Small intestine (tissue), 7 donors: ENCODE results near the gene ANOS1. TPM values are rescaled to one million over a fixed set of nuclear protein-coding genes. Genes with fewer than 3 reads are reported as not detected.

Source experiments
- DNase-seq, 2 donors: peaks; one replicate each; pipeline versions ENCODE4 v3.0.0 to v3.0.0-alpha.2; 2013
- FAIRE-seq: peaks from 2 replicates; lab custom pipeline; 2012; peaks lifted over from hg19 to GRCh38; lab: Jason Lieb, UNC
- H3K27ac ChIP-seq, 3 donors: one replicate each; pipeline ENCODE4 v1.5.1; 2013; ENCODE audit warnings: low read length in 2 of 3, mild to moderate bottlenecking in 2 of 3, control low read depth in 1 of 3, inconsistent platforms in 1 of 3, low read depth in 1 of 3, moderate library complexity in 1 of 3
- H3K27me3 ChIP-seq, 3 donors: one replicate each; pipeline ENCODE4 v1.6.1; 2013; ENCODE audit warnings: low read length in 3 of 3, inconsistent platforms in 1 of 3; ENCODE audit not compliant: control insufficient read depth in 3 of 3, insufficient read depth in 3 of 3
- H3K36me3 ChIP-seq, 3 donors: one replicate each; pipeline ENCODE4 v1.6.1; 2013; ENCODE audit warnings: low read length in 3 of 3, inconsistent platforms in 1 of 3, low read depth in 1 of 3, mild to moderate bottlenecking in 1 of 3, moderate library complexity in 1 of 3; ENCODE audit not compliant: control insufficient read depth in 3 of 3, insufficient read depth in 2 of 3
- H3K4me1 ChIP-seq, 3 donors: one replicate each; pipeline ENCODE4 v1.6.1; 2013; ENCODE audit warnings: low read length in 2 of 3, inconsistent platforms in 1 of 3, low read depth in 1 of 3, mild to moderate bottlenecking in 1 of 3, moderate library complexity in 1 of 3; ENCODE audit not compliant: control insufficient read depth in 3 of 3, insufficient read depth in 2 of 3
- H3K4me3 ChIP-seq, 3 donors: one replicate each; pipeline ENCODE4 v1.5.1; 2013; ENCODE audit warnings: low read length in 3 of 3, control low read depth in 1 of 3, inconsistent platforms in 1 of 3, low read depth in 1 of 3, mild to moderate bottlenecking in 1 of 3, moderate library complexity in 1 of 3
- H3K9me3 ChIP-seq, 2 donors: one replicate each; pipeline ENCODE4 v1.6.1; 2013; ENCODE audit warnings: low read depth in 1 of 2, low read length in 1 of 2; ENCODE audit not compliant: control insufficient read depth in 2 of 2, insufficient read depth in 1 of 2
- WGBS, 3 donors: extraction: QIAGEN DNeasy Blood & Tissue Kit; methylation state at CpG; one replicate each; pipeline ENCODE4 v1.1.7; 2013; 5-methylcytosine and 5-hydroxymethylcytosine counted together
- polyA plus RNA-seq, 4 donors: library from polyadenylated mRNA; stranded (reverse) in 3 of 4; unstranded in 1 of 4; fragments of 200-250 nt in 3 of 4; fragments of 120-200 nt in 1 of 4; gene quantifications; one replicate each; pipeline versions ENCODE4 v1.2.1 to v1.2.3, GENCODE V29; 2013
- donor health status: healthy with polysubstance abuse.
- donor health status: control.
- donor health status: control.
- donor health status: Bipolar disorder and iron deficiency.
- donor health status: healthy.

Gene ANOS1
- polyA plus RNA-seq, 4 donors = 0.19 to 0.87 TPM; not detected in 2

DNA sequence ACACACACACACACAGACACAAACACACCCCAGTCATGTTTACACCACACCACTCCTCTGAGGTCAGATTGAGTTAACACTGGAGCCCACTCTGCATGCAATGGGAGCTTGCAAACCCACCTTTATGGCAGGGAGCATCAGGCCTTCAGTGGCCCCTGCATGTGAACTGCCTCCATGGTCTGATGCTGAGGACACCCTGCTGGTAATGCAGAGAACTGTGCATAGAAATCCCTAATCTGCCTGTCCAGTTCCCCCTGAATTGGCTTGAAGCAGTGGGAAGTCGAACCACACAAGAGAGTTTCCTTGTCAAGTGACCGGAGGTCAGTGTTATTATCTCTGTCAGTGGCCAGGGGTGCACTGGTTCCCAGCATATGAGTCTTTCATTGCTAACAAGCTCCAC, 59.8 kb downstream of the ANOS1 start:
- DNase-seq (no peak), FAIRE-seq (no peak)
- Histone ChIP-seq H3K27me3 (no peaks in the 10 kb centered on the region), H3K4me1 (no peaks in the 10 kb centered on the region), H3K9me3 (no peaks in the 10 kb centered on the region), H3K36me3 (no peaks in the 10 kb centered on the region), H3K27ac (no peak overlapping the region), H3K4me3 (no peak overlapping the region)
- 59 to 66% (median 62%) methylated on average over 2 of the region's 2 CpGs for WGBS, 3 donors

DNA sequence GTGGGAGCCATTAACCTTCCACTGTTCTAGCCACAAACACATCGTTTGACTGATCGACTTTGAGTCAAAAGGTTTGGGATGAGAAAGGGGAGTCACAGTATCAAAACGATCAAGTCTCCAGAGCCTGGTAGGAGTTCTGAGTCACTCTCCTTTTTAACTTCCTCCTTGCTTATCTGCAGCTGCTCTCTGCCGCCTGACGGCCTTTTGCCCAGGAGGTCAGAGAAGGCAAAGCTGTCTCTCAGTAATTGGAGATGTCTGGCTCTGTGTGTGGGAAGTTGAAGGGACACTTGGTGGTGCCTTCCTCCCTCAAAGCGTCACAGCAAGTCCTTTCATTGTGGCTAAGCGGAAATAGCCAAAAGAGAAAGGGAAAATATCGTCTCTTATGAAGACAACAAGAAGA, 63.1 kb downstream of the ANOS1 start:
- Histone ChIP-seq H3K36me3 (no peaks in the 10 kb centered on the region), H3K9me3 (no peaks in the 10 kb centered on the region), H3K27ac (no peak overlapping the region), H3K4me3 (no peak overlapping the region), H3K4me1 (no peaks in the 10 kb centered on the region), H3K27me3 (no peaks in the 10 kb centered on the region)
- DNase-seq = peak; percentile 1 to 52
- WGBS, 3 donors = 8 to 31% (median 25%) methylated on average over 8 of the region's 8 CpGs
- FAIRE-seq = no peak

DNA sequence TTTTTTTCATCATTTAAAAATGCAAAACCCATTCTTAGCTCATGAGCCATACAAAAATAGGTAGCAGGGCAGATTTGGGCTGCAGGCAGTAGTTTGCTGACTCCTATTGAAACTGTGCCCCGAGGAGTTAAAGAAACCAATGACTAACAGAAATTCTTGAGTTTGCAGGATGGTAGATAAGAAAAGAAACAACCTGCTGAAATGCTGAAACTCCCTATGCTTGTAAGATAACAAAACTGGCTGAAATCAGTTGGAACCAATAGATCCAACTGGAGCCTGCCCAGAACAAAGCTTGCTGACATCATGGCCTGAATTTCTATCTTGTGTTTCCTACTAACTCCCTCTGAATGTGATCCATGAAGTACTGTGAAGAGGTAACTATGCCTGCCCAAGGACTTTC, 68.6 kb downstream of the ANOS1 start:
- no peak overlapping the region for H3K27ac ChIP-seq
- no peaks in the 10 kb centered on the region for H3K36me3 ChIP-seq
- FAIRE-seq (no peak), DNase-seq (no peak)
- WGBS, 3 donors = 4 to 34% (median 25%) methylated on average over 1 of the region's 1 CpG
- no peaks in the 10 kb centered on the region for H3K27me3 ChIP-seq
- no peaks in the 10 kb centered on the region for H3K4me1 ChIP-seq
- no peaks in the 10 kb centered on the region for H3K9me3 ChIP-seq
- H3K4me3 ChIP-seq = no peak overlapping the region

DNA sequence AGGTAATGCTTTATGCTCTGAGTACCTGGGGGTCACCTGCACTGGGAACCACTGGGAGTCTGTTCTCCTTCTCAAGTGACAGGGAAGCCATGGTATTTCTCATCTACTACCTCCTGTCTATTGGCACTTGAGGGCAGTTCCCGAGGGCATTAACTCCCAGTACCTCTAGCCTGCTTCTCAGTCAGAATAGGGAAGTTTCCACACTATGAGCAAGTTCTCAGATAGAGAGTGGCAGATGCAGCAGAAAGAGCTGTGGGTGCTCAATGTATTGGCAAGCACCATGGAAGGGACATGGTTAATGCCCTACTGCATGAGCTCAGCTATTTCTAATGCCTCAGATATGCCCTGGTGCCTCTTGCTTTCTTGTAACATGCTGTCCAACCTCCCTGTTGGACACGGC, 74.1 kb downstream of the ANOS1 start:
- Histone ChIP-seq H3K4me3 (no peak overlapping the region), H3K4me1 (no peaks in the 10 kb centered on the region), H3K27me3 (no peaks in the 10 kb centered on the region), H3K27ac (no peak overlapping the region), H3K9me3 (no peaks in the 10 kb centered on the region), H3K36me3 (no peaks in the 10 kb centered on the region)
- whole genome bisulfite sequencing, 3 donors = 63 to 87% (median 80%) methylated on average over 2 of the region's 2 CpGs
- FAIRE-seq (no peak), DNase-seq (no peak)

DNA sequence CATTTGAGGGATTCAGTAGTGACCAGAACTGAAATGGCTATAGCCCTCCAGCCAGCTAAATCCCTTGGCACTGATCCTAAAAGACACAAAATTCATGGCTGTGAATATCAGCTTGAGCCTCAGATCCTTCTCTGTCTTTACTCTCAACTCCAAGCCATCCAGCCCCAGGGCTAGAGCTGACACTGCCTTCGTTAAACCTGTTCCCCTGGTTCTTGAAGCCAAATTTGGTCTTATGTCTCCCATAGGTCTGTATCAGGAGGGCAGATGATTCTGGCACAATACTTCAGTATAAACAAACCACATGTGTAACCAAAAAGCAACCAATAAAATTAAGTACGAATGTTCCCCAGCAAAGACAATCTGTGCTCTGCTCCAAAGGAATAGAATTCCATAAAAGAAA, 78.0 kb downstream of the ANOS1 start:
- DNase-seq (no peak), FAIRE-seq (no peak)
- Histone ChIP-seq H3K27ac (no peak overlapping the region), H3K9me3 (no peaks in the 10 kb centered on the region), H3K4me1 (no peaks in the 10 kb centered on the region), H3K27me3 (no peaks in the 10 kb centered on the region), H3K36me3 (no peaks in the 10 kb centered on the region), H3K4me3 (no peak overlapping the region)
- WGBS, 3 donors = 68 to 81% (median 74%) methylated on average over 2 of the region's 2 CpGs

DNA sequence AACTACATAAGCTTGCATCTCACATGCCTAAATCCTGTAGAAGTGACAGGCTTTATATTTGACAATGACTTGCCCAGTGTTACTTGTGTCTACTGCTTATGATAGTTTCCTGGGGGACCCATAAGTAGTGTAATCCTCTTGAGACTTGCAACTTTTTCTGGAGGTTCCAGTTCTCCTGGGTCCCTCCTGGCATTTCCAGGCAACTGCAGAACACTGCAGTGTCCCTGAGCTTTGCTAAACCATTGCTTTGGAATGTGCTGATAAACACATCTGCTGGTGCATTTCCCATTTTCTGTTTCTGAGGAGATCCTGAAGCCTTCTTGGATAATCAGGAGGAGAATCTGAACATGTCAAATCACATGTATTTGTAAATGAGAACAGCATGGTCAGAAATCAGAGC, 82.0 kb downstream of the ANOS1 start:
- H3K36me3 ChIP-seq = no peaks in the 10 kb centered on the region

DNA sequence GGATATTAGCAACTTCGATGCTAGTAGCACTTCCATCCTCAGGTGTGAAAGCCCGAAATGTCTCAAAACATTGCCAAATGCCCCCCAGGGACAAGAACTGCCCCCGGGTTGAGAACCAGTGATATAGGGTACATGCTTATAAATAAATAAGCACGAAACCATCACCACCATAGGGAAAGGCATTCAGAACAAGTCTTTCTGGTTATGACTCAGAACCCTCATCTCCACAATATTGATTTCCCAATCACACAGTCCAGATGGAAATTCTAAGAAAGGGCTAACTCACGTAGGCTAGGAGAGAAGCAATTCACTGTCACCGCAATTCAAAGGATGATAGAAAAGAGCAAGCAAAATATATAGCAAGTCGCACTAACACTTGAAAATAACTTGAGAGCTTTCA, 84.8 kb downstream of the ANOS1 start:
- no peak for FAIRE-seq
- H3K27me3 ChIP-seq = no peaks in the 10 kb centered on the region
- WGBS, 3 donors = 75 to 82% (median 82%) methylated on average over 7 of the region's 7 CpGs
- no peaks in the 10 kb centered on the region for H3K9me3 ChIP-seq
- no peak overlapping the region for H3K27ac ChIP-seq
- H3K4me1 ChIP-seq = no peaks in the 10 kb centered on the region
- H3K36me3 ChIP-seq = no peaks in the 10 kb centered on the region
- H3K4me3 ChIP-seq = no peak overlapping the region
- no peak for DNase-seq

More for the DNA sequence above, 82.0 kb downstream of the ANOS1 start:
- no peaks in the 10 kb centered on the region for H3K27me3 ChIP-seq
- no peak for DNase-seq
- no peak overlapping the region for H3K4me3 ChIP-seq
- H3K4me1 ChIP-seq = no peaks in the 10 kb centered on the region
- H3K27ac ChIP-seq = no peak overlapping the region
- no peak for FAIRE-seq
- H3K9me3 ChIP-seq = no peaks in the 10 kb centered on the region

DNA sequence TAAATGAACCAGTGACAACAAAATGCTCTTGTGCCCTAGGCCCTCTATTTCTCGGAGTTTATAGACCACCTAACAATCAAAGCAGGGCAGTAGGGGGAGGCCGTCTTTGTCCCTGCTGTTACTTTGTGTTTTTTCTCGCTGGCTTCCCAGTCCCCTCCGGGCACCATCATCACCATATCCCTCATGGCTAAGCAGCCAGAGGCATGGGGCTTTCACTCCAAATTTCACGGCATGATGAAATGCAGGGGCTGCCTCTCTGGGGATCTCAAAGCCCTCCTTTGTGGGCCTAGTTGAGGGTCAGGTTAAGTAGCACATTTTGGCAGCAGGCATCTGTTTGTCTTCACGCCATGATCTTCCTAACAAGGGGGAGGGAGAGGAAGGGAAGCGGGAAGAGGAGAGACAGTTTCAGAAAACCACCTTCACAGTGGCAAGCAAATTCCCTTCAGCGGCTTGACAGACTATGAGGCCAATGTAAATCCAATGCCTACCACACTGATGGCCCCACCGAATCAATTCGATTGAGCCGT, 91.9 kb downstream of the ANOS1 start:
- H3K27ac ChIP-seq = no peak overlapping the region
- DNase-seq (no peak), FAIRE-seq (no peak)
- H3K9me3 ChIP-seq = no peaks in the 10 kb centered on the region
- no peak overlapping the region for H3K4me3 ChIP-seq
- H3K4me1 ChIP-seq = no peaks in the 10 kb centered on the region
- no peaks in the 10 kb centered on the region for H3K36me3 ChIP-seq
- no peaks in the 10 kb centered on the region for H3K27me3 ChIP-seq
- WGBS, 3 donors = 57 to 71% (median 70%) methylated on average over 11 of the region's 11 CpGs

DNA sequence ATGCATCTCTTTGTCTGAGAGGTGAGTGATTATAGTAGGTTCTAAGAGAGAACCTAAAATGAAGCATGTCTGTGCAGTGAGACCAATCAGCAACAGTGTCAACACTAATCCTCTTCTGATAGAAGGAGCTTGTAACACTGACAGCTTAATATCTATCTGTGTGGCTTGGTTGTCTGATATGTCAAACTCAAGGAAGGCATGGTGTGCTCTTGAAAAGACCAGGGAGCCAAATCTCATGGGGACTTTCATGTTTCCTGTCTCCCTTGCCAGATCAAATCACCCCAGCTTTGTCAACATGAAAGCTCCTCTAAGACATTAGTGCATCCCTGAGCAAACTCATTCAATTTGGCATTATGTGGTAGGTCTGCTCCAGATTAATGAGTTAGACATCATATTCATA, 95.4 kb downstream of the ANOS1 start:
- no peak for FAIRE-seq

More for the DNA sequence above, 95.4 kb downstream of the ANOS1 start:
- no peak overlapping the region for H3K27ac ChIP-seq
- H3K4me1 ChIP-seq = no peaks in the 10 kb centered on the region
- H3K36me3 ChIP-seq = no peaks in the 10 kb centered on the region
- no peaks in the 10 kb centered on the region for H3K27me3 ChIP-seq
- DNase-seq = no peak
- no peaks in the 10 kb centered on the region for H3K9me3 ChIP-seq
- H3K4me3 ChIP-seq = no peak overlapping the region
